KOPT-K1 (cell line): ENCODE results near the gene MEG3.
"Not testable (repeated sequence)": the region's sequence is repeated elsewhere in the genome, so short reads cannot be mapped to it uniquely, and the experiment has no call there.

Source experiments
- H3K27ac ChIP-seq: fragments of 200-600 bp; sonication (generic); 2 replicates; pipeline ENCODE4 v1.5.1; 2016; ENCODE audit warnings: antibody characterized with exemption, mild to moderate bottlenecking, low read depth, low read length; ENCODE audit not compliant: poor library complexity, severe bottlenecking
- H3K36me3 ChIP-seq: fragments of 200-600 bp; sonication (generic); 2 replicates; pipeline ENCODE4 v1.5.1; 2017; ENCODE audit warnings: antibody characterized with exemption, mild to moderate bottlenecking, low read length, moderate library complexity; ENCODE audit not compliant: insufficient read depth
- H3K9me3 ChIP-seq: fragments of 200-600 bp; sonication (generic); 2 replicates; pipeline ENCODE4 v1.5.1; 2017; ENCODE audit warnings: antibody characterized with exemption, low read length, mild to moderate bottlenecking; ENCODE audit not compliant: insufficient read depth, poor library complexity, severe bottlenecking

The MEG3 gene

DNA sequence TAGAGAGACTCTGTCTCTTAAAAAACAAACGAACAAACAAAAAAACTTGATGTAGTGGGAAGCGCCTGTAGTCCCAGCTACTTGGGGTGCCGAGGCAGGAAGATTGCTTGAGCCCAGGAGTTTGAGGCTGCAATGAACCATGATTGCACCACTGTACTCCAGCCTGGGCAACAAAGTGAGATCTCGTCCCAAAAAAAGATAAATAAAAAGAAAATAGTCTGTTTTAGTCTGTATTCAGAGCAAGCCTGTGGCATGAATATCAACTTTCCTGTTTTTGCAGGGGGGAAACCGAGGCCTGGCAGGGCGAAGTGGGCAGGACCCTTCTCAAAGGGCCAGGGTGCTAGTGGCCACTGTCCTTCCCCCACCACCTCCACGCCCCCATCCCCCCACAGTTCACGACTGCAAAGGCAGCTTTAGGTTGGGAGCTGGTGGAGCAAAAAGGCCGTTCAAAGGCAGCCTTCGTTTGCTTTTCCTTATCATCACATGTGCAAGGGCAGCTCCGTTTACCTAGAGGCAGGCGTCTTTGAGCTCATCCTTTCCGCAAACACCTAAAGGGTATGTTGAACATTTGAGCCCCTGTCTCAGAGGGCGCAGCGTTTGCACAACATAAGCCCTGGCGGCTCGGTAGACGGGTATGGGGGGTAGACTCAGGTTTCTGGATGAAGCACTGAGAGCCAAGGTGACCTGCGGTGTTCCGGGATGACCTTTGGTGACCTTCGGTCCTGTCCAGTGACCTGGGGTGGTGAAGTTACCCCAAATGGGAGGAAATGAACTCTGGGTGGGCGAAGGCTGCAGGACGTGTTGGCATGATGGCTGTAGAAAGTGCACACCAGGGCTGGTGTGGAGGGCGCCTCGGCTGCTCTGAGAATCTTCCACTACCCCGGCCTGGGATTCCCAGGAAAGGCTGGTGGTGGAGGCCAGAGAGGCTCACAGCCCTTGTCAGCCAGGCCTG, 8.7 kb upstream of the MEG3 start:
- Histone ChIP-seq H3K9me3 (peaks cover 2% of the 10 kb centered on the region), H3K36me3 (no peaks in the 10 kb centered on the region), H3K27ac (no peak overlapping the region)

DNA sequence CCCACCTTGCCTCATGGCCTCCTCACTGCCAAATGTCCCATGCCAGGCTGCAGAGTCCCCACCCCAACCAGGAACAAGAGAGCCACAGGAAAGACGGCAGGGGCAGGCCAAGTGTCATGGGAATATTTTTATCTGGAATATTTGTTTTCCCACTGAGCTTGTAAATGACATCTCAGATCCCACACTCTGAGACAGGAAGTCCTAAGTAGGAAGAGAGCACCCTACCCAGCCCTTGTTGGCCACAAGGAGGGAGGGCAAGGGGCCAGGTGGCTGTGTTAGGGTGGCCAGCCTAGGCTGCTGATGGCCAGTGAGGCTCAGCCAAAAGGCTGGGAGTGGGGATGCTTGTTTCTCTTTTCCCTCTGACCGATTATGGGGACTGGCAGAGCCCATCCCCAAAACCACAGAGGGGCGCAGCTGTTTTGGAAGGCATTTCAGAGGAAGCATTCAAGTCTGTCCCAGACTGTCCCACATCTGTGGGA, 7.7 kb upstream of the MEG3 start:
- no peaks in the 10 kb centered on the region for H3K9me3 ChIP-seq
- H3K27ac ChIP-seq, result no peak overlapping the region
- H3K36me3 ChIP-seq, result no peaks in the 10 kb centered on the region

DNA sequence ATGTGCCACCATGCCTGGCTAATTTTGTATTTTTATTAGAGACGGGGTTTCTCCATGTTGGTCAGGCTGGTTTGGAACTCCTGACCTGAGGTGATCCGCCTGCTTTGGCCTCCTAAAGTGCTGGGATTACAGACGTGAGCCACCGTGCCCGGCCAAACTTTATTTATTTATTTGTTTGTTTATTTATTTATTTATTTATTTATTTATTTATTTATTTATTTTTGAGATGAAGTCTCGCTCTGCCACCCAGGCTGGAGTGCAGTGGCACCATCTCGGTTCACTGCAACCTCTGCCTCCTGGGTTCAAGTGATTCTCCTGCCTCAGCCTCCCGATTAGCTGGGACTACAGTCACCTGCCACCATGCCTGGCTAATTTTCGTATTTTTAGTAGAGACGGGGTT, 7.0 kb upstream of the MEG3 start:
- not testable (repeated sequence) for H3K9me3 ChIP-seq, H3K36me3 ChIP-seq, H3K27ac ChIP-seq

DNA sequence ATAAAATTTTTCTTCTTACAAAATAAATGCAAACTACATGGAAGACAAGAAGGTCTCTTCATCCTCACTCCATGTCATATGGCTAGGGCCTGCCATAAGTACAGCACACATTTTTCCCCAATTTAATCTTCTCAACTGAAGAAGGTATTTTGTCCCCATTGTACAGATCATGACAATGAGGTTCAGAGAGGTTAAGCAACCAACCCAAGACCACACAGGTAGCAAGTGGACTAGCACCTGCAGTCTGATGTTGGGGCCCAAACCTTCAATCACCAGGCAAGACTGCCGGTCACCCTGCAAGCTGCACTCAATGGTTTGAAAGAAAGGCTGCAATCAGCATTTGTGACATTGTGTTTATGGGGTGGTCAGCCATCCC, 6.5 kb upstream of the MEG3 start:
- Histone ChIP-seq H3K36me3 (no peaks in the 10 kb centered on the region), H3K27ac (no peak overlapping the region), H3K9me3 (no peaks in the 10 kb centered on the region)

DNA sequence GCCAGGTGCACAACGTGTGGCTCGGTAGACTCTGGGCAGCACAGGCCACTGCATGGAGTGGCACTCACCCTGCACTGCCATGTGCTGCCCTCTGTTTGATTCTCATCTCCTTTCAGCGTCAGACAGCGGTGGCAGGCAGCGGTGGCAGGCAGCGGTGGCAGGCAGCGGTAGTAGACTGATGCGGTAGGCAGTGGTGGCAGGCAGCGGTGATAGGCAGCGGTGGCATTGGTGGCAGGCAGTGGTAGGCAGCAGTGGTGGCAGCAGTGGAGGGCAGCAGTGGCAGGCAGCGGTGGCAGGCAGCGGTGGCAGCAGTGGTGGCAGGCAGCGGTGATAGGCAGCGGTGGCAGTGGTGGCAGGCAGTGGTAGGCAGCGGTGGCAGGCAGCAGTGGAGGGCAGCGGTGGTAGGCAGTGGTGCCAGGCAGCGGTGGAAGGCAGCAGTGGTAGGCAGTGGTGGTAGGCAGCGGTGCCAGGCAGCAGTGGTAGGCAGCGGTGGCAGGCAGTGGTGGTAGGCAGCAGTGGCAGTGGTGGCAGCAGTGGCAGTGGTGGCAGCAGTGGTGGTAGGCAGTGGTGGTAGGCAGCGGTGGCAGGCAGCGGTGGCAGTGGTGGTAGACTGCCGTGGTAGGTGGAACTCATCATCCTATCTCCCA, 6.0 kb upstream of the MEG3 start:
- Histone ChIP-seq H3K27ac (no peak overlapping the region), H3K9me3 (no peaks in the 10 kb centered on the region), H3K36me3 (no peaks in the 10 kb centered on the region)

DNA sequence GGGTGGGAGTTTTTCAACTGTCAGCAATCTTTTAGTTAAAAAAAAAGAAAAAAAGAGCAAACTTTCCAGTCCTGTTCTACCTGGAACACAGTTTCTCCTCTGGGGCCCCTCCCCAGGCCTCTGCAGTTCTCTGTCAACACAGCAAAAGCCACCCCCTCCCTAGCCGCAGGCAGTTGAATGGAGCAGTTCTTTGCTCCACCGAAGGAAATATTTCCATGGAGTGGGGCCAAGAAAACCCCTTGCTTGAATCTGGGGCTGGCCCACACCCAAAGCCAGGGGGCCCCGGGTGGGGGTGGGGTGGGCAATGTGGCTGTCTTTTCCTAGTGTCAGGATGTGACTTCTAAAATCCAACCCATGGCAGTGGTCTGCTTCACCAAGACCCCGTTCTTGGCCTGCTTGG, 5.0 kb upstream of the MEG3 start:
- Histone ChIP-seq H3K36me3 (no peaks in the 10 kb centered on the region), H3K9me3 (peaks cover 3% of the 10 kb centered on the region), H3K27ac (no peak overlapping the region)

DNA sequence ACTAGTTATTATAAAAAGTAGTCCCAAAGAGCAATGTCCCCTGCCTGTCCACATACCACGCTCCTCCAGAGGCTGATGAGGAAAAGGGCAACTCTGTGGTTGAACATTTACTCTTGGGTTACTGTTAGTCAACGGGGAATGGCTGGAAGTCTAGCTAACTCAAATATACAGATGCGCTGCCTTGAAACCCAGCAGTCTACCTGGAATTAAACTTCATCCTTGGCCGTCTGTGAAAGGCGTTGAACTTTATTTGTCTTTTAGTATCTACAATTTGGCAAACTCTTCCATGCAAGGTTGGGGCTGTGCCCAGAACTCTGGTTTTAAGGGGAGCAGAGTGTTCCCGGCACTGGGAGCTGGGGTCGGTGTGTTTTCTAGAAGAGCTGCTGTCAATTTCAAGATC, 3.9 kb upstream of the MEG3 start:
- H3K27ac ChIP-seq, result no peak overlapping the region
- no peaks in the 10 kb centered on the region for H3K36me3 ChIP-seq
- H3K9me3 ChIP-seq, result peaks cover 14% of the 10 kb centered on the region

DNA sequence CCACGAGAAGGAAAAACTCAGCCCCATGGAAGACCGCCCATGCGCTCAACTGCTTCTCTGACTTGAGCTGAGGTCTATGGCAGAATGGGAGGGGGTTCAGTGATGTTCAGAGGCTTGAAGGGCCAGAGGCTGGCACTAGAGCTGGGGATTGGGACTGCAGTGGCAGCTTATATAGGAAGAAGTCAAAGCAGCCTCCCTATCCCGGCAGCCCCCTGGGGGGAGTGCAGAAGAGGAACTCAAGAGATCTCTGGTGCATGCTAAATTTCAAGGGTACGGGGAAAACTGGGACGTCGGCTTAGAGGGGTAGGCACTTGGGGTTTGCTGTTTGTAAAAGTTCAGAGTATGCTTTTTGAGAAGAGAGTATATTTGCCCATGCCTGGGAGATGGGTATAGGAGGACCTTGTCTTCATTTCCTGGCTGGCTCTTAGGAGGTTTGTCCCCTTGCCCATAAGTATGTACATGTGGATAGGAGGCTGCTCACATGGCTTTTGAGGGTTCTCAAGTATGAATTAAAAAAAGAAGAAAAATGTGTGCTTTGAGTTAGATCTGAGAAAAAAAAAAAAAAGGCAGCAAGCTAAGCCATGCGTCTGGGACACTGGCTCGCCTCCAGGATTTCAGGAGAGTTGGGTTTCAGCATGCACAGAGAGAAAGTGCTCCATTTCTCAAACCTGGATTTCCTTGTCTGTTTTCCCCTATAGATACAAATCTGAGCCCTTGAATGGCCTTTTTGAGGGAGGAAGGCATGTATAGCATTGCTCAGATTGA, 3.2 kb upstream of the MEG3 start:
- H3K27ac ChIP-seq, result no peak overlapping the region
- peaks cover 21% of the 10 kb centered on the region for H3K9me3 ChIP-seq
- H3K36me3 ChIP-seq, result no peaks in the 10 kb centered on the region

DNA sequence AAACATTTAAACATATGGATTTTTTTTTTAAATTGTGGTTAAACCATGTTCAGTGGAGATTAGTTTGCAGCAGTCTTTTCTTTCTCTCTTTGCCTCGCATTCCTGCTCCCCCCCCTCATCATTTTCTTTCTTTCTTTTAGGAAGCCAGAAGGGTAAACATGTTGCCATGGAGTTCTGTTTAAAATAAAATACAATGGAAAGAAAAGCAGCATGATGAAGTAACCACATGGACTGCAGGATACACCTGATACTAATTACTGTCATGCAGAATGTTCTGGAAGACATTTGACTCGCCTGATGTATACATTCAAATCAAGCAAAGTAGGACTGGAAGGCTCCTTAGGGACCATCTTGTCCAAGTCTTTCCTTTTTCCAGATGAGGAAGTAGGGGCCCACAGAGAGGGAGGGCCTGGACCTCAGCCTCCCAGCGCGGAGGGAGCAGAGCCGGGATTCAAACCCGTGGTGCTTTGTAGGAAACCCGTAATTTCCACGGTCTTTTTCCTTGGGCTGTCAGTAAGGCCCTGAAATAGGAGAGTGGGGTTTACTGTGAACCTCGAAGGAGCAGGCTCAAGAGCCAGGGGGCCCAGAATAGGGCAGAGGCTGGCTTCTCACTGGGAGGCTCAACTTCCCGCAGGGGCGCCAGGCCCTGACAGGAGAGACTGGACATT, 2.4 kb upstream of the MEG3 start:
- no peak overlapping the region for H3K27ac ChIP-seq
- H3K9me3 ChIP-seq, result peaks cover 27% of the 10 kb centered on the region
- no peaks in the 10 kb centered on the region for H3K36me3 ChIP-seq

DNA sequence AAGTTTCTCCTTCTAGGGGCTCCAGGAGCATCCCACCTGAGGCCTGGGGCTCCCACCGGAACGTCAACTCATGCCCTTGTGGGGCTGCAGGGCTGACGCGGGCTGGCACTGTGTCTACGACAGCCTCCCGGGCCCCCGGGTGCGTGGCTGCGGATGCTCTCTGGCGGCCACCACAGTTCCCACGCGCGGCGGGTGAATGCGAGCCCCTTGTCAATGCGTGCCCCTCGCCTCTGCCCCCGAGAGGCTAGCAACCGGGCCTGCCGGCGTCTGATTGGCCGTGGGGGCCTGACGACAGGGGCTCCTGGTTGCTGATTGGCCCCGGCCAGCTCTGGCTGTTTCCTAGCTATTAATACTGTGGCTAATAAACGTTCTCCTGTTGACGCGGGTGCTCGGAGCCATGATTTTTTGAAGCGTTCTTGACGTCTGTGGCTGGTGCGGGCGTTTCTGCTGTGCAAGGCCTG, 1.8 kb upstream of the MEG3 start:
- H3K27ac ChIP-seq, result no peak overlapping the region

DNA sequence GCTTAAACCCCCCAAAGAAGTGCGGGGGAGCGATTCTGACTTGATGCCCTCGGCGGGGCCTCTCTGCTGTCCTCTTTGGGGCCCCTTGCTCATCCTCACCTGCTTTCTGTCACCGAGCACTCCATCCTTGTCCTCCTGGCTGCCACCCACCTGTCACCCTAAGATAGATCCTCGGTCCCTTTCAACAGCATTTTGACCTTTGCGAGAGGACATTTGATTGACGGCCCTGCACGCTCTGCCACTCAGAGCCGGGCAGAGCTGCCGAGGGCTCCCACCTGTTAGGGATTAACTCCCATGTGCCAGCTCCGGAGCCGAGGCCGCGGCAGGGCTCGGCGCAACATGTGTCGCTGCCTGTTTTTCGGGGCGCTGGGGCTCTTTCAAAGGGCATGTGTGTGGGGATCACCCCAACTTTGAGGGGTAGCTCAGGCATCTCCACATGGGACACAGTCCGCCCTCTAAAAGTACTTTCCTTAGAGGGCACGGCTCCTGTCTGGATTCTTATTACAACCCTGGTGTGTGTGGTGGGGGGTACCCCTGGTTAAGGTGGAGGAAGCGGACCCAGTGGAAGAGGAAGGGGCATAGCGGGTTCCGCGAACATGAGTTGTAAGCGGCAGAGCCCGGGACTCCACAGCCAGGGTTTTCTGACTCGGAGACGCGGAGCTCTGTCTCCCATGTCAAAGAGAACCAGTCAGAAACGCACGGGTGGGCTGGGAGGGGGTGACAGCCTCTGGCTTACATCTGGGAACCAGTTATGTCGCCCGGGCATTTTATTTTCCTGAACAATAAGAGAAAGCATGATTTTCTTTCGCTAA, 811 bp upstream of the MEG3 start:
- no peaks in the 10 kb centered on the region for H3K36me3 ChIP-seq
- peaks cover 27% of the 10 kb centered on the region for H3K9me3 ChIP-seq
- no peak overlapping the region for H3K27ac ChIP-seq

More for the DNA sequence above, 1.8 kb upstream of the MEG3 start:
- H3K9me3 ChIP-seq, result peaks cover 27% of the 10 kb centered on the region
- H3K36me3 ChIP-seq, result no peaks in the 10 kb centered on the region

DNA sequence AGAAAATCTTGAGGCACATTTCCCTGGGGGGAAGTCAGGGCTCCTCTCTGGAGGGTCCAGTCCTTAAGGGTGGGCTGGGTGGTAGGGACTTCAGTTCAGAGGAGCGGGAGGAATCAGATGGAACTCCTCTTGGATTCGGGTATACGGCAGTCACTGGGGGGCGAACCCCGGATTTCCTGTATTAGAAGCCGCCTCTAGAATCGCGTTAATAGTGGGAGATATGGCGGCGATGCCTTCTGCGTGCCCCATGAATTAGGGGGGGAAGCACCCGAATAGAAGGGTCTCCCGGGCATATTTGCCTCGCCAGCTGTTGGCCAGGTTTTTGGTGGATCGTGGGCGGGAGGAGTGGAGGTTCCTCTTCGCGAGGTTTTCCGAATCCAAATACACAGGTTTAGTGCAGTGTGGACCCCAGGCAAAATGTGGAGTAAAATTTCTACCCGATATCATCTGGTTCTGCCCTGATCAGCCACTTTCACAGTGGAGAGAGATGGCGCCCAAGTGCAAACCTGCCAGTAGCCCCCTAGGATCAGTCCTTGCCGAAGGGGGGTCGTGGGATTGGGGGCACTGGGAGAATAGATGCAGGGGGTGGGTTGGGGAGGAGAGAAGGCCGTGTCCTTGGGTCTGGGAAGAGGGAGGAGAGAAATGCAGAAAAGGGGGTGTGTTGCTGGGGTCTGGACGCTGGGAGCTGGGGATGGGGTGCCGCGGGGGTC, 628 bp downstream of the MEG3 start:
- Histone ChIP-seq H3K36me3 (no peaks in the 10 kb centered on the region), H3K27ac (no peak overlapping the region), H3K9me3 (peaks cover 27% of the 10 kb centered on the region)

DNA sequence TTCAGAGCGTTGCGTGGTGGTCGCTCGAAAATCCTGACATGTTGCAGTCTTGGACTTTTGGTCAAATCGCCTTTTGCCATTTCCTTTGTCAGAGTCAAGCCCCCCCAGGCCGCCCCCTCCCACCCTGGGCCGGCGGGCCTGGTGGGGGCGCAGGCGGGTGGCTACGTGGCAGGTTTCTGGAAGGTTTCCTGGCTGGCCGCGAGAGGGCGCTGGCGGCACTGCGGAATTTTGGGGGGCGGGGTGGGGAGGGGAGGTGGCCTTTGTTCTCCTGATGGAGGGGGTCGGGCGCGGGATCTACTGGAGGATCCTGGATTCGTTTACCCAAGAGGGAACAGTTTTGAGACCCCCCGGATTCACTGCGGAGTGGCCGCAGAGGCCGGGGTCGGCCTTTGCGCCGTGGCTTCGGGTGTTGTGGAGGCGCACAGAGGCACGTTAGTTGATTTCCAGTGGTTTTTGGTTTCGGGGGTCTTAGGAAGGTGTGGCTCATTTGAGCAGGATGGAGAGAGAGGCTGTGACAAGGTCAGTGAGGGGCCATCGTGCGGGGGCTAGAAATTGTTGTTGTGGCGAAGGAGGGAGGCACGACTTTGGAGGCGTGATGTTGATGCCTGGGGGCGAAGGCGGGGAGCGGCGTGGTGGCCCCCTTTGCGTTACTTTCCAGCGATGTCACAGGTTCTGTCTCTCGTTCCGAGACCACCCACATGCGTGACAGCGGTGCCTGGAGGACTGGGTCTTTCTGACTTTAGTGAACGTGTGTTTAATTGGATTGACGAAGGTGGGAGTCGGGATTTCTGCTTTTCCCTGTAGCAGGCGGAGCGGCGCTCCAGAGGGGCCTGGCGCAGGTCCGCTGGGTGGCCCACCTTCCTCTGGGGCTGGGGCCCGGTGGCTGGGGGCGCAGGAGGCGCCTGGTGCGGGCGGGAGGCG, 1.4 kb downstream of the MEG3 start:
- Histone ChIP-seq H3K36me3 (no peaks in the 10 kb centered on the region), H3K9me3 (peaks cover 29% of the 10 kb centered on the region), H3K27ac (no peak overlapping the region)
